Testis (tissue), 3 donors: ENCODE data around the gene NLRP6. TPM values are rescaled to one million over a fixed set of nuclear protein-coding genes. Genes with fewer than 3 reads are reported as not detected.

Source experiments
- DNase-seq: peaks from one replicate; pipeline ENCODE4 v3.0.0-alpha.2; 2019
- H3K27ac ChIP-seq, 2 donors: fragments of 200-600 bp; sonication (generic); one replicate each; pipeline ENCODE4 v1.5.1; 2019
- H3K27me3 ChIP-seq: fragments of 200-600 bp; sonication (generic); one replicate; pipeline ENCODE4 v1.5.1; 2019
- H3K36me3 ChIP-seq: fragments of 200-600 bp; sonication (generic); one replicate; pipeline ENCODE4 v1.5.1; 2017; ENCODE audit warnings: low read depth; ENCODE audit errors: missing control alignments
- H3K4me1 ChIP-seq: fragments of 200-600 bp; sonication (generic); one replicate; pipeline ENCODE4 v1.5.1; 2019
- H3K4me3 ChIP-seq, 2 donors: fragments of 200-600 bp; sonication (generic); one replicate each; pipeline ENCODE4 v1.5.1; 2017 to 2019
- H3K9me3 ChIP-seq: fragments of 200-600 bp; sonication (generic); one replicate; pipeline ENCODE4 v1.5.1; 2017
- POLR2A ChIP-seq: fragments of 450-650 bp; IDR thresholded peaks from one replicate; pipeline ENCODE4 v1.6.1; 2017; ENCODE audit warnings: antibody characterized with exemption, mild to moderate bottlenecking, moderate library complexity
- WGBS, 2 donors: methylation state at CpG; one replicate each; pipeline ENCODE4 v1.1.5; 2018; 5-methylcytosine and 5-hydroxymethylcytosine counted together
- intact Hi-C: fragments of 100-400 bp; cut with DNase I; formaldehyde crosslinking; loops from one replicate; pipeline ENCODE4 v1.15.1; 2023; ENCODE audit warnings: low total_unique reads
- polyA plus RNA-seq: library from polyadenylated mRNA; stranded (reverse); fragments of 350-450 nt; fragmentation: Illumina TruSeq; extraction: RNeasy Lipid Tissue Mini Kit (QIAGEN cat#74804); gene quantifications from one replicate; pipeline ENCODE4 v1.2.3, GENCODE V29; 2014; ENCODE audit warnings: low read depth, low replicate concordance; ENCODE audit not compliant: insufficient read depth
- total RNA-seq, 2 donors: library from RNA; depleted of rRNA; stranded (reverse); fragments of >200 nt; gene quantifications; one replicate each; pipeline ENCODE4 v1.2.3, GENCODE V29; 2016
- TF ChIP-seq, protein P1 (sequence below), 3 experiments: fragments of 450-650 bp in 2 of 3; fragments of 200-600 bp in 1 of 3; sonication (generic) in 1 of 3; IDR thresholded peaks; one replicate each; pipeline ENCODE4 v1.5.1; 2016 to 2019; ENCODE audit warnings: antibody characterized with exemption in 3 of 3, mild to moderate bottlenecking in 2 of 3, moderate library complexity in 1 of 3

NLRP6 gene
- total and polyA plus RNA-seq, 3 donors from 2014 or later, result 0.26 to 2.4 (median 0.31) TPM

- no peaks in the 10 kb centered on the region for H3K36me3 ChIP-seq
- no peaks in the 10 kb centered on the region for H3K27me3 ChIP-seq
- WGBS, 2 donors, result 68 to 92% methylated on average over 5 of the region's 5 CpGs
- intact Hi-C loops, result no loop called here
- H3K9me3 ChIP-seq, result no peaks in the 10 kb centered on the region
- H3K4me3 ChIP-seq, result no peak overlapping the region
- no peak overlapping the region for H3K27ac ChIP-seq
- peaks cover 18% of the 10 kb centered on the region for H3K4me1 ChIP-seq
- DNase-seq, result peak; percentile 26
- TF ChIP-seq, protein P1, sequence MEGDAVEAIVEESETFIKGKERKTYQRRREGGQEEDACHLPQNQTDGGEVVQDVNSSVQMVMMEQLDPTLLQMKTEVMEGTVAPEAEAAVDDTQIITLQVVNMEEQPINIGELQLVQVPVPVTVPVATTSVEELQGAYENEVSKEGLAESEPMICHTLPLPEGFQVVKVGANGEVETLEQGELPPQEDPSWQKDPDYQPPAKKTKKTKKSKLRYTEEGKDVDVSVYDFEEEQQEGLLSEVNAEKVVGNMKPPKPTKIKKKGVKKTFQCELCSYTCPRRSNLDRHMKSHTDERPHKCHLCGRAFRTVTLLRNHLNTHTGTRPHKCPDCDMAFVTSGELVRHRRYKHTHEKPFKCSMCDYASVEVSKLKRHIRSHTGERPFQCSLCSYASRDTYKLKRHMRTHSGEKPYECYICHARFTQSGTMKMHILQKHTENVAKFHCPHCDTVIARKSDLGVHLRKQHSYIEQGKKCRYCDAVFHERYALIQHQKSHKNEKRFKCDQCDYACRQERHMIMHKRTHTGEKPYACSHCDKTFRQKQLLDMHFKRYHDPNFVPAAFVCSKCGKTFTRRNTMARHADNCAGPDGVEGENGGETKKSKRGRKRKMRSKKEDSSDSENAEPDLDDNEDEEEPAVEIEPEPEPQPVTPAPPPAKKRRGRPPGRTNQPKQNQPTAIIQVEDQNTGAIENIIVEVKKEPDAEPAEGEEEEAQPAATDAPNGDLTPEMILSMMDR (IDR thresholded peaks at IDR 0.05), result no peak
- no peak for TF ChIP-seq POLR2A
Observed at GRCh38 chr11:241634-242033, 36.6 kb upstream of the NLRP6 start.

- Histone ChIP-seq H3K36me3 (no peaks in the 10 kb centered on the region), H3K4me3 (no peak overlapping the region), H3K4me1 (peaks cover 8% of the 10 kb centered on the region), H3K9me3 (no peaks in the 10 kb centered on the region), H3K27me3 (no peaks in the 10 kb centered on the region), H3K27ac (no peak overlapping the region)
- intact Hi-C loops, result no loop called here
- no peak for TF ChIP-seq POLR2A
- TF ChIP-seq, protein P1 (IDR thresholded peaks at IDR 0.05), result no peak
- 93 to 94% methylated on average over 2 of the region's 2 CpGs for WGBS, 2 donors
- no peak for DNase-seq
Observed at GRCh38 chr11:244376-244775, 33.8 kb upstream of the NLRP6 start.

GRCh38 chr11:249062-249461 is 29.1 kb upstream of the NLRP6 start:
- Histone ChIP-seq H3K36me3 (no peaks in the 10 kb centered on the region), H3K27me3 (no peaks in the 10 kb centered on the region), H3K27ac (no peak overlapping the region), H3K9me3 (no peaks in the 10 kb centered on the region), H3K4me3 (no peak overlapping the region), H3K4me1 (no peaks in the 10 kb centered on the region)
- TF ChIP-seq, protein P1 (IDR thresholded peaks at IDR 0.05), result no peak
- no peak for TF ChIP-seq POLR2A
- intact Hi-C loops, result no loop called here
- DNase-seq, result no peak
- WGBS, 2 donors, result 87 to 89% methylated on average over 8 of the region's 8 CpGs

GRCh38 chr11:250274-250673 is 27.9 kb upstream of the NLRP6 start:
- DNase-seq, result no peak
- Histone ChIP-seq H3K4me3 (no peak overlapping the region), H3K36me3 (no peaks in the 10 kb centered on the region), H3K27me3 (no peaks in the 10 kb centered on the region), H3K9me3 (no peaks in the 10 kb centered on the region), H3K4me1 (no peaks in the 10 kb centered on the region), H3K27ac (no peak overlapping the region)
- intact Hi-C loops, result no loop called here
- WGBS, 2 donors, result 89% methylated on average over 5 of the region's 5 CpGs
- TF ChIP-seq, protein P1 (IDR thresholded peaks at IDR 0.05), result no peak
- no peak for TF ChIP-seq POLR2A

DNA sequence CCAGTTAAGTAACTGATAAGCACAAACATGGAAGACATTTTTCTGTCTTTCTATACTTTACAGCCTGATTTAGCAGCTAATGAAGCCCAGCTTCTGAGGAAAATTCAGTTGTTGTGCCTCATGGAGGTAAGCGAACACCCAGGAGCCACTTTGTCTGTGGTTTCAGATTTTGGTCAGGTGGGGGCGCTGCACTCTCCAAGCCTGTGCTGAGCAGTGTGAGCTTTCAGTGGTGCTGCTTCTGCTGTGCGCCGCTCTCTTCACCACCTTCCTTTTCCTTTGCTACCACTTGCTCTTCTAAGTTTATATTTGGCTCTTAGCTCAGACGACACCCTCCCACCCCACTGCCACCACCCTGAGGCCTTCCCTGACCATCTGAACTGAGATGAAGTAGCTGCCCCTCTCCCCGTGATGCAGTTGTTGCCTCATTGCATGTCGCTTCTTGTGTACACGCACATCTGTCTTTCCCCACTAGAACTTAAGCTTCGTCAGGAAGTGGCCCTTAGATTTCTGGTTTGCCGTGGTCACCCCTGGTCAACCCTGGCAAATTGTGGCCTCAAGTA is 27.4 kb upstream of the NLRP6 start:
- no peak for TF ChIP-seq POLR2A
- TF ChIP-seq, protein P1 (IDR thresholded peaks at IDR 0.05), result peak; percentile 33 to 57 (median 40)
- no peaks in the 10 kb centered on the region for H3K9me3 ChIP-seq
- H3K27ac ChIP-seq, result no peak overlapping the region
- H3K4me3 ChIP-seq, result no peak overlapping the region
- WGBS, 2 donors, result 80 to 85% methylated on average over 10 of the region's 10 CpGs
- peak; percentile 77 for DNase-seq
- intact Hi-C loops, result no loop called here
- no peaks in the 10 kb centered on the region for H3K27me3 ChIP-seq
- no peaks in the 10 kb centered on the region for H3K4me1 ChIP-seq
- H3K36me3 ChIP-seq, result no peaks in the 10 kb centered on the region
